ENCODE measurements around the gene SLC1A3.

SLC1A3 gene

DNA sequence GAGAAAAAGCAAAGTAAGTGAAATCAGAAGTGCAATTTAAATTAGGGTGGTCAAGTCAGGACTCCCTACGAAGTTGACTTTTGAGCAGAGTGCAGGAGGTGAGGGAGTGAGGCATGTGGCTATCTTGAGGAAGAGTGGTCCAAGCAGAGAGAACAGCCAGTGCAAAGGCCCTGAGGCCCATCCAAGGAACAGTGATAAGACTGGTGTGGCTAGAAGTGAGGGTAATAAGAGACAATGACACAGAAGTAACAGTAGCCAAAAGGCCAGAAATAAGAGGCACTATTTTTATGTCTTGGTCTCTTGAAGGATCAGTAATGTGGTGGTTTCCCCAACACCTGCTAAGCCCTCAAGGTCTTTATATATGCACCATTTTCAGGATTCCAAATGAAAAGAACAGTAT, 120.4 kb downstream of the SLC1A3 start:
- ChIA-PET CTCF (no interaction called here), POLR2A (no interaction called here)
- no peak for DNase-seq (ENCODE audit: extremely low spot score)
- TF ChIP-seq BHLHE40 (IDR thresholded peaks at IDR 0.05; ENCODE audit: borderline replicate concordance), result no peak

DNA sequence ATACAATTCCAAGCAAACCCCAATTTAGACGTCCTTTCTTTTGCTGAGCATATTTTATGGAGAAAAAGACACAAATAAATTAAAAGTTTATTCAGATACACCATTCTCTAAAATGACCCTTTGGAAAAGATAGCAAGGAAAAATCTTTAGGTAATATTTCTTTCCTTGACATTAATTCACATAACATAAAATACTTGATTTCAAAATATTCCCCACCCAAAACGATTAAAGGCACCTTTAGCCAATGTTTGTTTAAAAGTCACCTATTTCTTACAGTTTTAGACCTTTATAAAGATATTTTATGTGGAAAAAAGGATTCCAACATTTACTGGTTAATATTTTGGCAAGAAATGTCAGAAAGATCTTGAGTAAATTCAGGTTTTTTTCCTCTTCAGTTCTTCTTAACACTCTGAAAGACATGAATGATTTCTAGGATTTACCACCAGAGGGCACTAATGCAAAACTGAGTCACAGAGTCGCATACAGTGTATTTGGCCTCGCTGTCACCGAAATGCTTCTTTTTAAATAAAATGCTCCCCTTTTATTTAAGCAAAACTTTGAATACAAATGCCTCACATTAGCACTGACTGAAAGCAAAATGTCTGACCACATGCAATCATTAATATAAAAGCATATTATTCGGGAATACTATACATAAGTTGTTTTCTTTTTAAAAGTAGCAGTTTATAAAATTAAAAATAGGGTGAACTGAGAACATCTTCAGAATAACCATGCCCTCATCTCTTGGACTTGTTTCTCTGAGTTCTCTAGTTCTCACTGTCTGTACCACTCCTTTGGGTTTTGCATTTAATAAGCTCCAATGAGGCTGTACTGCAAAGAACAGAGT, 122.5 kb downstream of the SLC1A3 start:
- TF ChIP-seq SP1 (IDR thresholded peaks at IDR 0.05), result no peak
- TF ChIP-seq FOXK2 (IDR thresholded peaks at IDR 0.05), result no peak
- TF ChIP-seq TARDBP (IDR thresholded peaks at IDR 0.05), result no peak
- TF ChIP-seq LEF1 (IDR thresholded peaks at IDR 0.05; ENCODE audit: borderline replicate concordance), result no peak
- no peak for TF ChIP-seq CTBP1 (IDR thresholded peaks at IDR 0.05; ENCODE audit: borderline replicate concordance)
- POLR2A ChIA-PET, result interaction anchor here (1.8 kb wide), 1 partner anchor 16 kb away, joined by 7 read pairs; no protein-coding TSS in a partner anchor

DNA sequence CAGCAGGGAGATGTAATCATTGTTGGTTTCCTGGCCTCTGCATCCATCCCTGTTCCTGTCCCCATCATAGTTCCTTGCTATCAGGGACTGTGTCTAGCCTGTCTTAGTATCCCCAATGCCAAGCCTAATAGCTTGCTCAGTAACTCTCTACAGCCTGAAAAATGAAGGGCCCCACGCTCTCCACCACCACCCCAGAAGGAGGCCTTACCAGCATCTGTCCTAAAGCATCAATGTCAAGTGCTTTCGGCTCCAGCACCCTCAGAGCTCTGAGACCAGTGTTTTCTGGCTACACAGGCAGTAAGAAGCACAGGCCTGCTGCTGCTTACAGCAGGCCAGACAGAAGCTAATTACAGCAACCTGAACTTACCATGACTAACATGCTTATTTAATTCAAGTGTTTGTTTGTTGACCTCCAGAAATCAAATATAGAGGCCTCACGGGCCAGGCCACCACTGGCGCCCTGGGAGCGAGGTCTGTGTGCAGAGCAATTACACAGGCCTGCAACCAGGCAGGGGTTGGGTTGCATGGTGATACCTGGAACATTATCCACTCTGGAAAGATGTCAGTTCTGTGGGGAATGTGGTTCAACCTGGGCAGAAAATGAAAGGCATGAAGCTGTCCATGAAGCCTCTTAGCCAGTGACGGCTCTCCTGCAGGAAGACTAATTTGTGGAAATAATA, 124.3 kb downstream of the SLC1A3 start:
- CTCF ChIA-PET, result interaction anchor here (0.6 to 2.9 kb wide), 11 partner anchors 8 to 700 kb away, joined by 3 to 14 read pairs (median 4); no protein-coding TSS in a partner anchor
- no peak for TF ChIP-seq NFRKB (IDR thresholded peaks at IDR 0.05)
- POLR2A ChIA-PET, result interaction anchor here (1.1 to 1.8 kb wide), 2 partner anchors 14 to 145 kb away, joined by 4 to 7 read pairs; no protein-coding TSS in a partner anchor
- no peak for DNase-seq (ENCODE audit: extremely low spot score)

More for the DNA sequence above, 122.5 kb downstream of the SLC1A3 start:
- CTCF ChIA-PET, result interaction anchor here (0.7 to 2.9 kb wide), 7 partner anchors 10 to 307 kb away, joined by 3 to 14 read pairs (median 4); no protein-coding TSS in a partner anchor
- peak; percentile 59 for DNase-seq (ENCODE audit: extremely low spot score)

GRCh38 chr5:36733183-36733582, 126.8 kb downstream of the SLC1A3 start:
- ChIA-PET POLR2A (no interaction called here), CTCF (interaction anchor here (1.3 kb wide), 1 partner anchor 43 kb away, joined by 3 read pairs; no protein-coding TSS in a partner anchor)
- no peak for DNase-seq (ENCODE audit: extremely low spot score)
- TF ChIP-seq NFRKB (IDR thresholded peaks at IDR 0.05) (no peak), BHLHE40 (IDR thresholded peaks at IDR 0.05; ENCODE audit: borderline replicate concordance) (no peak), FOXM1 (IDR thresholded peaks at IDR 0.05; ENCODE audit: borderline replicate concordance) (no peak), FOXA1 (IDR thresholded peaks at IDR 0.05) (no peak), SUZ12 (IDR thresholded peaks at IDR 0.05) (no peak), SP1 (IDR thresholded peaks at IDR 0.05) (no peak), L3MBTL2 (conservative IDR thresholded peaks at IDR 0.05) (no peak), FOXK2 (IDR thresholded peaks at IDR 0.05) (no peak), CTBP1 (IDR thresholded peaks at IDR 0.05; ENCODE audit: borderline replicate concordance) (no peak), HDGF (IDR thresholded peaks at IDR 0.05; ENCODE audit: borderline replicate concordance) (no peak), ELF4 (IDR thresholded peaks at IDR 0.05) (no peak), ZNF384 (IDR thresholded peaks at IDR 0.05) (no peak), LEF1 (IDR thresholded peaks at IDR 0.05; ENCODE audit: borderline replicate concordance) (no peak), TARDBP (IDR thresholded peaks at IDR 0.05) (no peak), ARNT (IDR thresholded peaks at IDR 0.05) (no peak), PKNOX1 (IDR thresholded peaks at IDR 0.05) (no peak)

DNA sequence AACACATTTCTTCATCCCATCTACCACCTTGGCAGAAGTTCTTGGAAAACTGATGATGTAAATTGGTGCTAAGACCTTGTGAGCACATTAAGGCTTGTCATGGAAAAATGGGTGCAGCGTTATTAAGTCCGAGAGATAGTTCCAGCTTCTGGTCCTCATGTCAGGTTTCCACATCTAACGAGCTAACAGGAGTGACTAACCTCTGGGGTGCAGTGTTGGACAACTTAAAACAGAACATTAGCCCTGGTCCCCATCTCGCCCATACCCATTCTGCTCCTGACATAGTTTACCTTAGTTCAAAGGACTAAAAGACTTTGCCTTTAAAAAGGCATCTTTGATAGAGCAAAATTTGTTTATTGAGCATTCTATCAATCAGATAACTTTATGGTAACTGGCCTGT, 128.0 kb downstream of the SLC1A3 start:
- POLR2A ChIA-PET, result interaction anchor here (1.2 kb wide), 1 partner anchor 141 kb away, joined by 3 read pairs; no protein-coding TSS in a partner anchor
- TF ChIP-seq CTBP1 (IDR thresholded peaks at IDR 0.05; ENCODE audit: borderline replicate concordance), result no peak
- no peak for TF ChIP-seq L3MBTL2 (conservative IDR thresholded peaks at IDR 0.05)
- TF ChIP-seq LEF1 (IDR thresholded peaks at IDR 0.05; ENCODE audit: borderline replicate concordance), result no peak
- no peak for TF ChIP-seq HDGF (IDR thresholded peaks at IDR 0.05; ENCODE audit: borderline replicate concordance)
- CTCF ChIA-PET, result interaction anchor here (1.8 kb wide), 1 partner anchor 271 kb away, joined by 5 read pairs; no protein-coding TSS in a partner anchor
- DNase-seq (ENCODE audit: extremely low spot score), result no peak

DNA sequence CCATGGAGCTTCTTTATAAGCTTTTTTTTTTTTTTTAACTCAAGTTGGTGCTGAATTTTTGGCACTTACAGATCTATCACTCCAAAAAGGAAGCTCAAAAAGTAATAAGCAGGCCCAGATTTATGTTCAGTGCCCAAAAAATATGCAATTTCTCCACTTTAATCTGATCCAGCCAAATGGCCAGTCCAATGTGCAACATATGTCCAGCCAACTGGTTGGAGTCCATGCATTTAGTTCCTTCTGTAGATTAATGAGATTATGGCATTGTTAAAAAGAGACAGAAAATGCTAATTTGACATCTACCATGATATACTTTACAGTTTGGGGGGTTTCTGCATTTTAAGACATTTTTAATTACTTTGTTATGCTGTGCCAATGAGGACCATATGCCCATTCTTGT, 129.5 kb downstream of the SLC1A3 start:
- POLR2A ChIA-PET, result no interaction called here
- no peak for DNase-seq (ENCODE audit: extremely low spot score)
- TF ChIP-seq FOXM1 (IDR thresholded peaks at IDR 0.05; ENCODE audit: borderline replicate concordance), result no peak
- no peak for TF ChIP-seq ARNT (IDR thresholded peaks at IDR 0.05)
- TF ChIP-seq CTBP1 (IDR thresholded peaks at IDR 0.05; ENCODE audit: borderline replicate concordance), result no peak
- TF ChIP-seq NFRKB (IDR thresholded peaks at IDR 0.05), result no peak
- TF ChIP-seq TARDBP (IDR thresholded peaks at IDR 0.05), result no peak
- TF ChIP-seq SP1 (IDR thresholded peaks at IDR 0.05), result no peak
- TF ChIP-seq HDGF (IDR thresholded peaks at IDR 0.05; ENCODE audit: borderline replicate concordance), result no peak
- TF ChIP-seq ZNF384 (IDR thresholded peaks at IDR 0.05), result no peak
- no peak for TF ChIP-seq L3MBTL2 (conservative IDR thresholded peaks at IDR 0.05)
- TF ChIP-seq BHLHE40 (IDR thresholded peaks at IDR 0.05; ENCODE audit: borderline replicate concordance), result no peak
- no peak for TF ChIP-seq FOXA1 (IDR thresholded peaks at IDR 0.05)
- no peak for TF ChIP-seq ELF4 (IDR thresholded peaks at IDR 0.05)
- no peak for TF ChIP-seq FOXK2 (IDR thresholded peaks at IDR 0.05)
- CTCF ChIA-PET, result interaction anchor here (0.7 kb wide), 1 partner anchor 98 kb away, joined by 3 read pairs; no protein-coding TSS in a partner anchor
